ENCODE data around the gene NVL. TPM values are rescaled to one million over a fixed set of nuclear protein-coding genes. Genes with fewer than 3 reads are reported as not detected.

NVL gene
- total RNA-seq, 1 donor from 2014 or later: 44.4 TPM

DNA sequence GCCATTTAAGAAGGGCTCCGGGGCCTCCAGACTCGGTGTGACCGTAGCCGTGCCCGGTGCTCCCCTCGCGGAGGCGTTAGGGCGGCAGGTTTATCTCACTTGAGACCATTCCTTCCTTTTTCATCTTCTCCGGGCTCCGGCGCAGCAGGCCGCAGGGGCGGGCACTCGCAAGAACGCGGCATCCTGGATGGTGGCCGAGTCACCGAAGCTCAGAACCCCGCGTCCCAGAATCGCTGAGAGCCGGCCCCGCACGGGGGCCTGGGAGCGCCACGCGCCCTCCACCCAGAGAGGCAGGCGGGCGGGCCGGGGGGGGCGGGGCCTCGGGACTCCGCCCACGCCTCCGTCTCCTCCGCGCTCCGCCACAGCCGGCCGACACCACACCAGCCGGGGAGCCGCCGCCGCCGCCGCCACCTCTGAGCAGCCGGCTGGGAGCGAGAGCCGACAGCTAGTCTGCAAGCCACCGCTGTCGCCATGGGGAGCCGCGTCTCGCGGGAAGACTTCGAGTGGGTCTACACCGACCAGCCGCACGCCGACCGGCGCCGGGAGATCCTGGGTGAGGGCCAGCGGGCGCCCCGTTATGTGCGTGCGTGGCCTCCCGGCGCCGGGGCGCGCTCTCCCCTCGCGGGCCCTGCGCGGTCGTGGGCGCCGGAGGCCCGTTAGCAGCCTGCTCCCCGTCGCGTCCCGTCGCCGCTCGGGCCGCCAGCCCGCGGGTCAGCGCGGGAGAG, 146.9 kb downstream of the NVL start, which contains the start of gene DEGS1:
Gene DEGS1 (plus strand): TSS at position 375 of the 725 bp plus-strand sequence. CDS start 97 bp downstream, at position 472.
- Mint-ChIP-seq H3K4me3 (peak within 1 kb of the TSS; percentile 90), H3K4me1 (peaks cover 58% of the 10 kb centered on the region), H3K27ac (peak within 1 kb of the TSS; percentile 91), H3K36me3 (ENCODE audit: low read depth) (peaks cover 20% of the 10 kb centered on the region), H3K27me3 (no peaks in the 10 kb centered on the region), H3K9me3 (no peaks in the 10 kb centered on the region)
- intact Hi-C loops (cut with micrococcal nuclease): loop anchor here (1.0 to 10.0 kb wide), 11 partner anchors 9 to 1842 kb away; partner anchors contain the start of genes CNIH4, FBXO28, NVL and WDR26
- ATAC-seq (ENCODE audit: low read depth) (peak; percentile 80), DNase-seq (peak; percentile 83)
- CTCF ChIA-PET: interaction anchor here (1.1 to 1.9 kb wide), 3 partner anchors 14 to 67 kb away, joined by 4 to 6 read pairs (median 5); no protein-coding TSS in a partner anchor
- POLR2A ChIA-PET: interaction anchor here (0.5 to 4.1 kb wide), 20 partner anchors 10 to 1699 kb away, joined by 3 to 59 read pairs (median 7); partner anchors contain the start of genes FBXO28, NVL, TMEM63A and TP53BP2
- TF ChIP-seq, protein P1, sequence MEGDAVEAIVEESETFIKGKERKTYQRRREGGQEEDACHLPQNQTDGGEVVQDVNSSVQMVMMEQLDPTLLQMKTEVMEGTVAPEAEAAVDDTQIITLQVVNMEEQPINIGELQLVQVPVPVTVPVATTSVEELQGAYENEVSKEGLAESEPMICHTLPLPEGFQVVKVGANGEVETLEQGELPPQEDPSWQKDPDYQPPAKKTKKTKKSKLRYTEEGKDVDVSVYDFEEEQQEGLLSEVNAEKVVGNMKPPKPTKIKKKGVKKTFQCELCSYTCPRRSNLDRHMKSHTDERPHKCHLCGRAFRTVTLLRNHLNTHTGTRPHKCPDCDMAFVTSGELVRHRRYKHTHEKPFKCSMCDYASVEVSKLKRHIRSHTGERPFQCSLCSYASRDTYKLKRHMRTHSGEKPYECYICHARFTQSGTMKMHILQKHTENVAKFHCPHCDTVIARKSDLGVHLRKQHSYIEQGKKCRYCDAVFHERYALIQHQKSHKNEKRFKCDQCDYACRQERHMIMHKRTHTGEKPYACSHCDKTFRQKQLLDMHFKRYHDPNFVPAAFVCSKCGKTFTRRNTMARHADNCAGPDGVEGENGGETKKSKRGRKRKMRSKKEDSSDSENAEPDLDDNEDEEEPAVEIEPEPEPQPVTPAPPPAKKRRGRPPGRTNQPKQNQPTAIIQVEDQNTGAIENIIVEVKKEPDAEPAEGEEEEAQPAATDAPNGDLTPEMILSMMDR (IDR thresholded peaks at IDR 0.05): no peak

DNA sequence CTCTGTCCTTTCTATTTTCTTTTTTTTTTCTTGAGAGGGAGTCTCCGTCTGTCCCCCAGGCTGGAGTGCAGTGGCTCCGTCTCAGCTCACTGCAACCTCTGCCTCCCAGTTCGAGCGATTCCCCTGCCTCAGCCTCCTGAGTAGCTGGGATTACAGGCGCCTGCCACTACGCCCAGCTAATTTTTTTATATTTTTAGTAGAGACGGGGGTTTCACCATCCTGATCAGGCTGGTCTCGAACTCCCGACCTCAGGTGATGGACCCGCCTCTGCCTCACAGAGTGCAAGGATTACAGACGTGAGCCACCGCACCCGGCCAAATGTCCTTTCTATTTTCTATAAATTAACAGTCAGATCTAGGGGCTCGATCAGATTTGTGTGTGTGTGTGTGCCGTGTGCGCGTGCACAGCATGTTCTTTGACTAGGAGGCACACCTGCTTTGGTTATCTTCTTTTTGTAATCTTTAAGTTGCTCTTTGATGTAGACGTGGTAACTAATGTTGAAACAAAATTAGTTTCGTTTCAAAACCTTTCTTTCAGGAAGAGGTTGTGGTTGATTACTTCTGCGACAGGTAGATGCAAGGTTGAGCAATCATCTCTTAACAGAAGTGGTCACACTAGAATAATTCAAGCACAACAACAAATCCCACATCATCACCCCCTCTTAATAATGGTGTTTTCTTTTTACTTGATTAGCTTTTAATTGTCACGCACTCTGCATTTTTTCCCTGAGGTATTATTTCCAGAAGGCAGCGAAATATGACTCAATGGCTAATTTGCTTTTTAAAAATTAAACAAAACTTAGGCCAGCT, 147.7 kb downstream of the NVL start:
- H3K27ac Mint-ChIP-seq: peak overlapping the region; percentile 91
- peaks cover 54% of the 10 kb centered on the region for H3K4me1 Mint-ChIP-seq
- TF ChIP-seq, protein P1 (IDR thresholded peaks at IDR 0.05): no peak
- intact Hi-C loops (cut with micrococcal nuclease): loop anchor here (1.0 to 10.0 kb wide), 6 partner anchors 13 to 1843 kb away; partner anchors contain the start of gene WDR26
- ATAC-seq (ENCODE audit: low read depth) (peak; percentile 29), DNase-seq (peak; percentile 18)
- H3K36me3 Mint-ChIP-seq (ENCODE audit: low read depth): peaks cover 18% of the 10 kb centered on the region
- ChIA-PET CTCF (interaction anchor here (1.1 to 1.9 kb wide), 3 partner anchors 14 to 66 kb away, joined by 4 to 6 read pairs (median 5); no protein-coding TSS in a partner anchor), POLR2A (interaction anchor here (0.5 to 4.1 kb wide), 18 partner anchors 9 to 1700 kb away, joined by 3 to 59 read pairs (median 10); partner anchors contain the start of genes FBXO28, NVL, TMEM63A and TP53BP2)
- no peaks in the 10 kb centered on the region for H3K9me3 Mint-ChIP-seq
- peak overlapping the region; percentile 88 for H3K4me3 Mint-ChIP-seq
- H3K27me3 Mint-ChIP-seq: no peaks in the 10 kb centered on the region

DNA sequence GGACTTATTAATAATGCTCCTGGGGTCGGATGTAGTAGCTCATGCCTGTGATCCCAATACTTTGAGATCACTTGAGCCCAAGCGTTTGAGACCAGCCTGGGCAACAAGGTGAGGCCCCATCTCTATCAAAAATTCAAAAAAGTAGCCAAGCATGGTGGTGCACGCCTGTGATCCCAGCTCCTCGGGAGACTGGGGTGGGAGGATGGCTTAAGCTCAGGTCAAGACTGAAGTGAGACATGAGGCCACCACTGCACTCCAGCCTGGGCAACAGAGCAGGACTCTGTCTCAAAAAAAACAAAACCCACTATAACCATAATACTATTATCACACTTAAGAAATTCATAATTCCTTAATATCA, 148.5 kb downstream of the NVL start:
- Mint-ChIP-seq H3K36me3 (ENCODE audit: low read depth) (peaks cover 12% of the 10 kb centered on the region), H3K4me1 (peaks cover 47% of the 10 kb centered on the region), H3K27ac (peak overlapping the region; percentile 91), H3K9me3 (no peaks in the 10 kb centered on the region), H3K4me3 (no peak overlapping the region), H3K27me3 (no peaks in the 10 kb centered on the region)
- POLR2A ChIA-PET: interaction anchor here (2.0 to 4.1 kb wide), 7 partner anchors 11 to 148 kb away, joined by 8 to 59 read pairs (median 14); partner anchors contain the start of genes FBXO28 and NVL
- intact Hi-C loops (cut with micrococcal nuclease): loop anchor here (5.0 to 10.0 kb wide), 3 partner anchors 66 to 1843 kb away; partner anchors contain the start of gene WDR26
- TF ChIP-seq, protein P1 (IDR thresholded peaks at IDR 0.05): no peak
- ATAC-seq (ENCODE audit: low read depth) (no peak), DNase-seq (no peak)
- CTCF ChIA-PET: no interaction called here

DNA sequence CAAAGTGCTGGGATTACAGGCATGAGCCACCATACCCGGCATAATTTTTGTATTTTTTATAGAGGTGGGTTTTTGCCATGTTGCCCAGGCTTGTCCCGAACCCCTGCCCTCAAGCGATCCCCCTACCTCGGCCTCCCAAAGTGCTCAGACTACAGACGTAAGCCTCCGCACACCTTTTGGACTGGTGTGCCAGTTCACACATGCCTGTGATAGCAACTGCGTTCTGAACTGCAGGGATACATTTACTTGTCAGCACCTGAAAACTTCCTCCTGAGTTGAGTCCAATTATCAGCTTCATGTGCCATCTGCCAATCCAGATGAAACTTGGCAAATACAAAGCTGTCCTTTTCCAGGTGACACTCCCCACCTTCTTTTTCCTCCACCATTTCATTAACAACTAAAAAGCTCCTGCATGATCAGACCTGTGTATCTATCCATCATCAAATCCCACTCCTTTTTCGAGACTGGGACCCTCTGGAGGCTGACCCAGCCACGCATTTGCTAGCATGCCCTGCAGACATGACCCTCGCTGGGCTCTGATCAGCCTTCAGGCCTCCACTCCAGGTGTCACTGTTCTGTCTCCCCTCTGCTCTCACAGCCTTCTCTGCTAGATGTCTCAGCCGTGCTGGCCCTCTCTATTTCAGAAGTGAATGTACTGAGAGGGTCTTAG, 149.1 kb downstream of the NVL start:
- TF ChIP-seq, protein P1 (IDR thresholded peaks at IDR 0.05): no peak
- Mint-ChIP-seq H3K27ac (peak overlapping the region; percentile 37), H3K27me3 (no peaks in the 10 kb centered on the region), H3K4me3 (no peak overlapping the region), H3K36me3 (ENCODE audit: low read depth) (peaks cover 12% of the 10 kb centered on the region), H3K9me3 (no peaks in the 10 kb centered on the region), H3K4me1 (peaks cover 42% of the 10 kb centered on the region)
- CTCF ChIA-PET: no interaction called here
- no peak for DNase-seq
- POLR2A ChIA-PET: interaction anchor here (0.7 to 4.1 kb wide), 3 partner anchors 11 to 26 kb away, joined by 4 to 59 read pairs (median 8); no protein-coding TSS in a partner anchor
- intact Hi-C loops (cut with micrococcal nuclease): loop anchor here (5.0 to 10.0 kb wide), 3 partner anchors 66 to 1844 kb away; partner anchors contain the start of gene WDR26
- no peak for ATAC-seq (ENCODE audit: low read depth)
